SU-DHL-6 (cell line): ENCODE data around the gene NDUFB7.

Source experiments
- CTCF ChIP-seq: fragments of 200-600 bp; sonication (generic); IDR thresholded peaks from one replicate; pipeline ENCODE4 v1.5.1; 2017; ENCODE audit warnings: antibody characterized with exemption, mild to moderate bottlenecking, low read length, moderate library complexity; ENCODE audit not compliant: insufficient read depth, poor library complexity, severe bottlenecking
- EZH2phosphoT487 ChIP-seq: fragments of 200-600 bp; sonication (generic), shearing (Covaris generic); conservative IDR thresholded peaks from 2 replicates; pipeline ENCODE4 v1.6.1; 2018; ENCODE audit warnings: mild to moderate bottlenecking, antibody characterized with exemption, low read length, moderate library complexity, mixed read lengths

GRCh38 chr19:14616407-14616806 is 44.5 kb upstream of the NDUFB7 start:
- TF ChIP-seq CTCF (no peak), EZH2phosphoT487 (no peak)
